ENCODE measurements around the gene MBD1. TPM values are rescaled to one million over a fixed set of nuclear protein-coding genes. Genes with fewer than 3 reads are reported as not detected.
A peak's percentile ranks its signal among the peaks of the same experiment; 100 is the strongest.

The MBD1 gene
- total and polyA plus RNA-seq, 10 of the 15 experiments (the other 5 are each of a cell fraction or from before 2014, with no cell fraction given) = 8.4 to 97.7 (median 59.9) TPM

GRCh38 chr18:50287441-50288347 is 6.4 kb upstream of the MBD1 start, which contains the start of gene CXXC1 (continued):
- TF ChIP-seq, protein P1, sequence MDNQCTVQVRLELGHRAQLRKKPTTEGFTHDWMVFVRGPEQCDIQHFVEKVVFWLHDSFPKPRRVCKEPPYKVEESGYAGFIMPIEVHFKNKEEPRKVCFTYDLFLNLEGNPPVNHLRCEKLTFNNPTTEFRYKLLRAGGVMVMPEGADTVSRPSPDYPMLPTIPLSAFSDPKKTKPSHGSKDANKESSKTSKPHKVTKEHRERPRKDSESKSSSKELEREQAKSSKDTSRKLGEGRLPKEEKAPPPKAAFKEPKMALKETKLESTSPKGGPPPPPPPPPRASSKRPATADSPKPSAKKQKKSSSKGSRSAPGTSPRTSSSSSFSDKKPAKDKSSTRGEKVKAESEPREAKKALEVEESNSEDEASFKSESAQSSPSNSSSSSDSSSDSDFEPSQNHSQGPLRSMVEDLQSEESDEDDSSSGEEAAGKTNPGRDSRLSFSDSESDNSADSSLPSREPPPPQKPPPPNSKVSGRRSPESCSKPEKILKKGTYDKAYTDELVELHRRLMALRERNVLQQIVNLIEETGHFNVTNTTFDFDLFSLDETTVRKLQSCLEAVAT (IDR thresholded peaks at IDR 0.05) = peak; percentile 14
- peak; percentile 100 for TF ChIP-seq YY1 (IDR thresholded peaks at IDR 0.05; ENCODE audit: low read depth, low read length)
- TF ChIP-seq, protein P2, sequence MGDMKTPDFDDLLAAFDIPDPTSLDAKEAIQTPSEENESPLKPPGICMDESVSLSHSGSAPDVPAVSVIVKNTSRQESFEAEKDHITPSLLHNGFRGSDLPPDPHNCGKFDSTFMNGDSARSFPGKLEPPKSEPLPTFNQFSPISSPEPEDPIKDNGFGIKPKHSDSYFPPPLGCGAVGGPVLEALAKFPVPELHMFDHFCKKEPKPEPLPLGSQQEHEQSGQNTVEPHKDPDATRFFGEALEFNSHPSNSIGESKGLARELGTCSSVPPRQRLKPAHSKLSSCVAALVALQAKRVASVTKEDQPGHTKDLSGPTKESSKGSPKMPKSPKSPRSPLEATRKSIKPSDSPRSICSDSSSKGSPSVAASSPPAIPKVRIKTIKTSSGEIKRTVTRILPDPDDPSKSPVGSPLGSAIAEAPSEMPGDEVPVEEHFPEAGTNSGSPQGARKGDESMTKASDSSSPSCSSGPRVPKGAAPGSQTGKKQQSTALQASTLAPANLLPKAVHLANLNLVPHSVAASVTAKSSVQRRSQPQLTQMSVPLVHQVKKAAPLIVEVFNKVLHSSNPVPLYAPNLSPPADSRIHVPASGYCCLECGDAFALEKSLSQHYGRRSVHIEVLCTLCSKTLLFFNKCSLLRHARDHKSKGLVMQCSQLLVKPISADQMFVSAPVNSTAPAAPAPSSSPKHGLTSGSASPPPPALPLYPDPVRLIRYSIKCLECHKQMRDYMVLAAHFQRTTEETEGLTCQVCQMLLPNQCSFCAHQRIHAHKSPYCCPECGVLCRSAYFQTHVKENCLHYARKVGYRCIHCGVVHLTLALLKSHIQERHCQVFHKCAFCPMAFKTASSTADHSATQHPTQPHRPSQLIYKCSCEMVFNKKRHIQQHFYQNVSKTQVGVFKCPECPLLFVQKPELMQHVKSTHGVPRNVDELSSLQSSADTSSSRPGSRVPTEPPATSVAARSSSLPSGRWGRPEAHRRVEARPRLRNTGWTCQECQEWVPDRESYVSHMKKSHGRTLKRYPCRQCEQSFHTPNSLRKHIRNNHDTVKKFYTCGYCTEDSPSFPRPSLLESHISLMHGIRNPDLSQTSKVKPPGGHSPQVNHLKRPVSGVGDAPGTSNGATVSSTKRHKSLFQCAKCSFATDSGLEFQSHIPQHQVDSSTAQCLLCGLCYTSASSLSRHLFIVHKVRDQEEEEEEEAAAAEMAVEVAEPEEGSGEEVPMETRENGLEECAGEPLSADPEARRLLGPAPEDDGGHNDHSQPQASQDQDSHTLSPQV (IDR thresholded peaks at IDR 0.05) = no peak
- TF ChIP-seq FOXK2 (IDR thresholded peaks at IDR 0.05) = no peak
- peak; percentile 77 for TF ChIP-seq NBN (IDR thresholded peaks at IDR 0.05)
- TF ChIP-seq TCF12 (IDR thresholded peaks at IDR 0.05; ENCODE audit: low read depth, low read length) = peak; percentile 35; the same call in 1 of the 2 replicates
- TF ChIP-seq, protein P3, sequence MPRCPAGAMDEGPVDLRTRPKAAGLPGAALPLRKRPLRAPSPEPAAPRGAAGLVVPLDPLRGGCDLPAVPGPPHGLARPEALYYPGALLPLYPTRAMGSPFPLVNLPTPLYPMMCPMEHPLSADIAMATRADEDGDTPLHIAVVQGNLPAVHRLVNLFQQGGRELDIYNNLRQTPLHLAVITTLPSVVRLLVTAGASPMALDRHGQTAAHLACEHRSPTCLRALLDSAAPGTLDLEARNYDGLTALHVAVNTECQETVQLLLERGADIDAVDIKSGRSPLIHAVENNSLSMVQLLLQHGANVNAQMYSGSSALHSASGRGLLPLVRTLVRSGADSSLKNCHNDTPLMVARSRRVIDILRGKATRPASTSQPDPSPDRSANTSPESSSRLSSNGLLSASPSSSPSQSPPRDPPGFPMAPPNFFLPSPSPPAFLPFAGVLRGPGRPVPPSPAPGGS (IDR thresholded peaks at IDR 0.05; ENCODE audit: borderline replicate concordance, insufficient read depth, low read depth, low read length, poor library complexity, severe bottlenecking) = no peak
- peak; percentile 97 for TF ChIP-seq CREM (IDR thresholded peaks at IDR 0.05; ENCODE audit: low read depth)
- TF ChIP-seq NR2C2 (IDR thresholded peaks at IDR 0.05; ENCODE audit: borderline replicate concordance, control insufficient read depth, insufficient read length, low read depth) = no peak
- TF ChIP-seq SMAD1 (IDR thresholded peaks at IDR 0.05; ENCODE audit: low read depth, partially characterized antibody) = no peak
- TF ChIP-seq, protein P4, sequence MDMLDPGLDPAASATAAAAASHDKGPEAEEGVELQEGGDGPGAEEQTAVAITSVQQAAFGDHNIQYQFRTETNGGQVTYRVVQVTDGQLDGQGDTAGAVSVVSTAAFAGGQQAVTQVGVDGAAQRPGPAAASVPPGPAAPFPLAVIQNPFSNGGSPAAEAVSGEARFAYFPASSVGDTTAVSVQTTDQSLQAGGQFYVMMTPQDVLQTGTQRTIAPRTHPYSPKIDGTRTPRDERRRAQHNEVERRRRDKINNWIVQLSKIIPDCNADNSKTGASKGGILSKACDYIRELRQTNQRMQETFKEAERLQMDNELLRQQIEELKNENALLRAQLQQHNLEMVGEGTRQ (IDR thresholded peaks at IDR 0.05; ENCODE audit: borderline replicate concordance, low read depth, low read length) = no peak; the same call in 1 of the 2 replicates
- peak; percentile 83 for TF ChIP-seq ATF7 (IDR thresholded peaks at IDR 0.05; ENCODE audit: low read depth)
- TF ChIP-seq RUNX3 (IDR thresholded peaks at IDR 0.05; ENCODE audit: low read length) = no peak
- TF ChIP-seq RBBP5 (conservative IDR thresholded peaks at IDR 0.05) = no peak
- no peak for TF ChIP-seq SRF (IDR thresholded peaks at IDR 0.05; ENCODE audit: low read depth in 2 of 2, low read length in 2 of 2)
- TF ChIP-seq ZSCAN29 (IDR thresholded peaks at IDR 0.05) = no peak
- TF ChIP-seq PML (IDR thresholded peaks at IDR 0.05; ENCODE audit: low read length) = no peak
- no peak for TF ChIP-seq POLR2A (IDR thresholded peaks at IDR 0.05; ENCODE audit: low read depth, low read length)
- no peak; the same call in 1 of the 2 replicates for TF ChIP-seq LARP7 (IDR thresholded peaks at IDR 0.05)
- no peak for TF ChIP-seq CBX5 (IDR thresholded peaks at IDR 0.05; ENCODE audit: low read depth)
- no peak; the same call in 1 of the 2 replicates for TF ChIP-seq IRF3 (IDR thresholded peaks at IDR 0.05)
- no peak for TF ChIP-seq TCF7 (IDR thresholded peaks at IDR 0.05; ENCODE audit: borderline replicate concordance)
- peak; percentile 91; the same call in 1 of the 2 replicates for TF ChIP-seq ESRRA (IDR thresholded peaks at IDR 0.05; ENCODE audit: low read length)

All from GM12878 (cell line).